Heart right ventricle (tissue), 16 donors: ENCODE results near the gene C1QTNF1. TPM values are rescaled to one million over a fixed set of nuclear protein-coding genes. Genes with fewer than 3 reads are reported as not detected.

Experiments used
- ATAC-seq, 8 donors: fragments of 200-7000 bp; cut with Tn5 transposase; one replicate each; pipeline ENCODE4 v1.9.1; 2020; ENCODE audit warnings: mild to moderate bottlenecking in 8 of 8, moderate library complexity in 8 of 8, moderate number of reproducible peaks in 1 of 8
- DNase-seq, 2 donors: peaks; one replicate each; pipeline ENCODE4 v3.0.0-alpha.2; 2020
- H3K27ac ChIP-seq, 10 donors: fragments of 200-600 bp; sonication (generic) in 2 of 10; one replicate each; pipeline versions ENCODE4 v1.5.0 to v1.8.0; 2020 to 2022; ENCODE audit warnings: mild to moderate bottlenecking in 3 of 10
- H3K27me3 ChIP-seq, 7 donors: fragments of 200-600 bp; one replicate each; pipeline ENCODE4 v1.8.0; 2021 to 2022; ENCODE audit warnings: mild to moderate bottlenecking in 2 of 7
- H3K36me3 ChIP-seq, 9 donors: fragments of 200-600 bp; sonication (generic) in 1 of 9; one replicate each; pipeline versions ENCODE4 v1.5.0 to v1.8.0; 2020 to 2022; ENCODE audit warnings: mild to moderate bottlenecking in 2 of 9
- H3K4me1 ChIP-seq, 9 donors: fragments of 200-600 bp; sonication (generic) in 1 of 9; one replicate each; pipeline versions ENCODE4 v1.5.0 to v1.8.0; 2020 to 2022; ENCODE audit warnings: mild to moderate bottlenecking in 4 of 9
- H3K4me3 ChIP-seq, 10 donors: fragments of 200-600 bp; sonication (generic) in 2 of 10; one replicate each; pipeline versions ENCODE4 v1.5.0 to v1.8.0; 2020 to 2022; ENCODE audit warnings: mild to moderate bottlenecking in 7 of 10, moderate library complexity in 2 of 10
- H3K9me3 ChIP-seq, 11 donors: fragments of 200-600 bp in 10 of 11; sonication (generic) in 2 of 11; one replicate each; pipeline versions ENCODE4 v1.5.0 to v1.8.0; 2013 to 2022; ENCODE audit warnings: mild to moderate bottlenecking in 2 of 11, control low read depth in 1 of 11, moderate library complexity in 1 of 11
- CTCF ChIP-seq, 9 donors: fragments of 200-600 bp; sonication (generic) in 2 of 9; IDR thresholded peaks; one replicate each; pipeline versions ENCODE4 v1.5.0 to v1.8.0; 2021 to 2022; ENCODE audit warnings: antibody characterized with exemption in 9 of 9, mild to moderate bottlenecking in 5 of 9, moderate library complexity in 1 of 9
- WGBS, 2 donors: extraction: QIAGEN DNeasy Blood & Tissue Kit; methylation state at CpG; one replicate each; pipeline ENCODE4 v1.1.7; 2013; ENCODE audit warnings: inconsistent platforms in 1 of 2; 5-methylcytosine and 5-hydroxymethylcytosine counted together
- intact Hi-C, 10 donors: fragments of 100-400 bp; cut with DNase I; formaldehyde crosslinking; loops; one replicate each; pipeline versions ENCODE4 v1.11.1 to v1.14.2; 2022
- polyA plus RNA-seq, 2 donors: library from polyadenylated mRNA; stranded (reverse); fragments of 200-250 nt; gene quantifications; one replicate each; pipeline ENCODE4 v1.2.3, GENCODE V29; 2013
- total RNA-seq, 10 donors: library from RNA; stranded (reverse); fragmentation: NEBNext Ultra II Directional in 3 of 10; extraction: Animal tissue kit (Norgen Biotek cat#: 25700) in 3 of 10; gene quantifications; one replicate each; pipeline versions ENCODE4 v1.2.1 to v1.2.4, GENCODE V29; 2021 to 2023
- donor health status: Arrhythmogenic right ventricular cardiomyopathy.
- donor health status: ischemic (EF 13 %, LVEDD 7.1; RV severe dilation, severe dysfunction).
- donor health status: healthy with polysubstance abuse.
- donor health status: DM: no; HTN: yes; CAD: no.
- donor health status: DM: no; HTN: no; CAD: no.
- donor health status: ischemic (EF 25% LVEDD 6.9; RV normal size, moderate dysfunction).
- donor health status: ischemic (EF 25% LVEDD 5.7; RV mildly dilated, moderate dysfunction).
- donor health status: healthy.
- donor health status: DM: yes; HTN: yes; CAD: no.
- donor health status: Ischemic cardiomyopathy.
- donor health status: ischemic (EF 35%, LVEDD 5.7; RV mildly dilated, moderate dysfunction).
- donor health status: nonischemic (EF 11% LVEDD 7.7; RV severe dilation, severe dysfunction).
- donor health status: DM: yes; HTN: yes; CAD: no.
- donor health status: PGD.
- donor health status: ischemic (EF 29% LVEDD 5.4; RV normal size, mild dysfunction).
- donor health status: nonischemic (EF 23%, LVEDD 6.1; RV moderate dilation, normal function).

C1QTNF1 gene
- total and polyA plus RNA-seq, 12 donors: 29.3 to 685 (median 67.3) TPM

- peaks cover 8 to 55% (median 40%) of the 10 kb centered on the region in 9 donors for H3K4me1 ChIP-seq
- peak overlapping the region in 6 of 10 donors; percentile 20 to 73 (median 68) for H3K27ac ChIP-seq
- intact Hi-C loops: loop anchor here in 1 of 10 donors (10.0 kb wide), 1 partner anchor 52 kb away; no protein-coding TSS in a partner anchor
- H3K4me3 ChIP-seq: no peak overlapping the region
- DNase-seq: no peak
- H3K27me3 ChIP-seq: peaks cover 0 to 23% (median 0%) of the 10 kb centered on the region in 7 donors
- no peaks in the 10 kb centered on the region for H3K36me3 ChIP-seq
- no peaks in the 10 kb centered on the region for H3K9me3 ChIP-seq
- no peak for ATAC-seq
- no peak for TF ChIP-seq CTCF (IDR thresholded peaks at IDR 0.05)
- WGBS, 2 donors: 86 to 89% methylated on average over 9 of the region's 9 CpGs
These were observed 9.2 kb downstream of the C1QTNF1 start for GRCh38 chr17:79033046-79033616.

GRCh38 chr17:79033741-79034501, 10.0 kb downstream of the C1QTNF1 start:
- H3K27me3 ChIP-seq: peaks cover 0 to 15% (median 0%) of the 10 kb centered on the region in 7 donors
- H3K9me3 ChIP-seq: no peaks in the 10 kb centered on the region
- intact Hi-C loops: loop anchor here in 1 of 10 donors (10.0 kb wide), 1 partner anchor 51 kb away; no protein-coding TSS in a partner anchor
- peak; percentile 34 to 81 (median 62) for ATAC-seq
- H3K4me3 ChIP-seq: peak overlapping the region in 2 of 10 donors; percentile 2 to 11
- H3K4me1 ChIP-seq: peaks cover 5 to 57% (median 35%) of the 10 kb centered on the region in 9 donors
- TF ChIP-seq CTCF (IDR thresholded peaks at IDR 0.05): no peak
- WGBS, 2 donors: 51 to 58% methylated on average over 28 of the region's 28 CpGs
- DNase-seq: peak; percentile 62 to 68
- H3K27ac ChIP-seq: peak overlapping the region in 9 of 10 donors; percentile 20 to 73 (median 59)
- no peaks in the 10 kb centered on the region for H3K36me3 ChIP-seq

DNA sequence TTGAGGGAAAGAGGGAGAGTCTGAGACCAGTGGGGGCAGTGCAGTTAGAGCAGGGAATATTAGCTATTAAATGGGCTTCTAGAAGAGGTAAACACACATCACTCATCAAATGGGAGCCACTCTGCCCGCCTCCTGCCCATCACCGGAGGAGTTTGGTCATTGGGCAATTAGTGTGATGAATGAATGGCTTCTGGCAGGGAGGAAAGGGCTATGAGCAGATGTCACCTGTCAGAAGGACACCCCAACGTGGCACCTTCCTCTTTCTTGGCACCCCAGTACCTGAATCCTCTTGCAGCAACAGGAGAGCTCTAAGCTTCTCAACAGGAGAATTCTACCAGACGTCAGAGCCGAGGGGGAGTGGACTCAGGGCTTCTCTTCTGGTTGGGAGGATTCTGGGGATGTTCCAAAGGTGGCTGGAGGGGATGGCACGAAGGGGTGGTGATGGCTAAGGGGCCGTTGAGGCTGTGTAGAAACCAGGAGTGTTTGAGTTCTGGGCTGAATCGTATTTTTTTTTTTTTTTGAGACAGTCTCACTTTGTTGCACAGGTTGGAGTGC, 11.0 kb downstream of the C1QTNF1 start:
- Histone ChIP-seq H3K27me3 (peaks cover 0 to 5% (median 0%) of the 10 kb centered on the region in 7 donors), H3K36me3 (peaks cover 0 to 4% (median 0%) of the 10 kb centered on the region in 9 donors), H3K4me3 (no peak overlapping the region), H3K9me3 (no peaks in the 10 kb centered on the region), H3K4me1 (peaks cover 5 to 64% (median 35%) of the 10 kb centered on the region in 9 donors), H3K27ac (peak overlapping the region in 4 of 10 donors; percentile 59 to 73 (median 70))
- intact Hi-C loops: loop anchor here in 1 of 10 donors (10.0 kb wide), 1 partner anchor 50 kb away; no protein-coding TSS in a partner anchor
- DNase-seq: no peak
- TF ChIP-seq CTCF (IDR thresholded peaks at IDR 0.05): no peak
- WGBS, 2 donors: 90 to 92% methylated on average over 8 of the region's 8 CpGs
- ATAC-seq: no peak

DNA sequence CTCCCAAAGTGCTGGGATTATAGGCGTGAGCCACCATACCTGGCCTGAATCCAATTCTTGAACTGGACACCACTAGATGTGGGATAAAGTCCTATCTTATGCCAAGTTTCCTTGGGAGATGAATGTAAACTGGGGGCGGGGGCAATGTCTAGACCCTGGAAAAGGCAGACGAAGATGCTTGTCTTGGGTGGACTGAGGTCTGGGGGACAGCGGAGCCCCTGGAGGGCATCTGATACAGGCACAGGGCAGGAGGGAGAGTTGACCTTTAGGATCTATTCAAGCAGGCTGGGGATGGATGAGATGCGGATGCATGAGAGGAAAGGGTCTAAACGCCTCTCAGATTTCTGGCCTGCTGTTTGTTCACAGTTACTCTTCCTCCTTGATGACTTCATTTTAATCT, 11.7 kb downstream of the C1QTNF1 start:
- peak overlapping the region in 1 of 10 donors; percentile 70 for H3K27ac ChIP-seq
- H3K4me3 ChIP-seq: no peak overlapping the region
- ATAC-seq: no peak
- 94% methylated on average over 6 of the region's 6 CpGs for WGBS, 2 donors
- DNase-seq: no peak
- intact Hi-C loops: loop anchor here in 1 of 10 donors (10.0 kb wide), 1 partner anchor 49 kb away; no protein-coding TSS in a partner anchor
- no peaks in the 10 kb centered on the region for H3K9me3 ChIP-seq
- TF ChIP-seq CTCF (IDR thresholded peaks at IDR 0.05): no peak
- peaks cover 0 to 4% (median 0%) of the 10 kb centered on the region in 9 donors for H3K36me3 ChIP-seq
- peaks cover 5 to 66% (median 35%) of the 10 kb centered on the region in 9 donors for H3K4me1 ChIP-seq
- peaks cover 0 to 5% (median 0%) of the 10 kb centered on the region in 7 donors for H3K27me3 ChIP-seq
